Body of pancreas (tissue), 4 donors: ENCODE measurements around the gene SLC12A5.

Source experiments
- POLR2A ChIP-seq, 3 donors: fragments of 450-650 bp; IDR thresholded peaks; one replicate each; pipeline ENCODE4 v1.6.1; 2016; ENCODE audit warnings: antibody characterized with exemption in 3 of 3, mild to moderate bottlenecking in 2 of 3
- TF ChIP-seq, protein P1 (sequence below), 7 experiments: fragments of 450-650 bp in 4 of 7; fragments of 200-600 bp in 3 of 7; sonication (generic) in 3 of 7; IDR thresholded peaks; one replicate each; pipeline ENCODE4 v1.5.1; 2016 to 2019; ENCODE audit warnings: antibody characterized with exemption in 7 of 7

DNA sequence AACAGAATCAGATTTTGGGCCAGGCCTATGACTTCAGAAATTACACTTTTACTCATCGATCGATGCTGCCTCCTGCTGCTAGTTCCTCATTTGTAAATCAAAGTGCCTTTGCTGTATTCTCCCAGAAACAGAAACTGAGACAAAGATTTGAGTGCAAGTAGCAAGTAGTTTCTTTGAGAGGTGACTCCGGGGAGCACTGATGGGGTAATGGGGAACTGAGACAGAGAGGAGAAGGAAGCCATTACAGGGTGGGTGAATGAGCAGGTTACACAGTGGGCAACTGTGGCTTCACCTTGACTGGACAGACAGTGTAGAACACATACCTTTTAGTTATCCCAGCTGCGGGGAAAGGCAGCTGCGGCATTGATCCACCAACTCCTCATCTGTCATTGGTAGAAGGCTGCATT, 79.4 kb downstream of the SLC12A5 start:
- TF ChIP-seq, protein P1, sequence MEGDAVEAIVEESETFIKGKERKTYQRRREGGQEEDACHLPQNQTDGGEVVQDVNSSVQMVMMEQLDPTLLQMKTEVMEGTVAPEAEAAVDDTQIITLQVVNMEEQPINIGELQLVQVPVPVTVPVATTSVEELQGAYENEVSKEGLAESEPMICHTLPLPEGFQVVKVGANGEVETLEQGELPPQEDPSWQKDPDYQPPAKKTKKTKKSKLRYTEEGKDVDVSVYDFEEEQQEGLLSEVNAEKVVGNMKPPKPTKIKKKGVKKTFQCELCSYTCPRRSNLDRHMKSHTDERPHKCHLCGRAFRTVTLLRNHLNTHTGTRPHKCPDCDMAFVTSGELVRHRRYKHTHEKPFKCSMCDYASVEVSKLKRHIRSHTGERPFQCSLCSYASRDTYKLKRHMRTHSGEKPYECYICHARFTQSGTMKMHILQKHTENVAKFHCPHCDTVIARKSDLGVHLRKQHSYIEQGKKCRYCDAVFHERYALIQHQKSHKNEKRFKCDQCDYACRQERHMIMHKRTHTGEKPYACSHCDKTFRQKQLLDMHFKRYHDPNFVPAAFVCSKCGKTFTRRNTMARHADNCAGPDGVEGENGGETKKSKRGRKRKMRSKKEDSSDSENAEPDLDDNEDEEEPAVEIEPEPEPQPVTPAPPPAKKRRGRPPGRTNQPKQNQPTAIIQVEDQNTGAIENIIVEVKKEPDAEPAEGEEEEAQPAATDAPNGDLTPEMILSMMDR (IDR thresholded peaks at IDR 0.05) = no peak
- no peak for TF ChIP-seq POLR2A (IDR thresholded peaks at IDR 0.05)
